Measurements from ENCODE around the gene ATP10B.

DNA sequence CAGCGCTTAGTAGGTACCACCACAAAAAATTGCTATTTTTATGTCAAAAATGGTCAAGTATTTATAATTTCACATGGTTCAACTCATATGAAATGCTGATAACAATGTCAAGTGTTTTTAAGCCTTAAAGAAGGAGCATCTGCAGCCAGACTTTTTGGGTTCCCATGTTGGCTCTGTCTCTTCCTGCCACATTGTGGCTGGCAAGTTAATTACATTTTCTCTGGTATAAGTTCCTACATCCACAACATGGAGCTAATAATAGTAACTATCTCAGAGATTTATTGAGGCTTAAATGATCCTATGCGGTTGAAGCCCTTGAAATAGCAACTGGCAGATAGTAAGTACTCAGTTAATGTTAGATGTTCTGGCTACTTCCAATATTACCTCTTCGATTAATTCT is 5.4 kb downstream of the ATP10B start:
- TF ChIP-seq, protein P1, sequence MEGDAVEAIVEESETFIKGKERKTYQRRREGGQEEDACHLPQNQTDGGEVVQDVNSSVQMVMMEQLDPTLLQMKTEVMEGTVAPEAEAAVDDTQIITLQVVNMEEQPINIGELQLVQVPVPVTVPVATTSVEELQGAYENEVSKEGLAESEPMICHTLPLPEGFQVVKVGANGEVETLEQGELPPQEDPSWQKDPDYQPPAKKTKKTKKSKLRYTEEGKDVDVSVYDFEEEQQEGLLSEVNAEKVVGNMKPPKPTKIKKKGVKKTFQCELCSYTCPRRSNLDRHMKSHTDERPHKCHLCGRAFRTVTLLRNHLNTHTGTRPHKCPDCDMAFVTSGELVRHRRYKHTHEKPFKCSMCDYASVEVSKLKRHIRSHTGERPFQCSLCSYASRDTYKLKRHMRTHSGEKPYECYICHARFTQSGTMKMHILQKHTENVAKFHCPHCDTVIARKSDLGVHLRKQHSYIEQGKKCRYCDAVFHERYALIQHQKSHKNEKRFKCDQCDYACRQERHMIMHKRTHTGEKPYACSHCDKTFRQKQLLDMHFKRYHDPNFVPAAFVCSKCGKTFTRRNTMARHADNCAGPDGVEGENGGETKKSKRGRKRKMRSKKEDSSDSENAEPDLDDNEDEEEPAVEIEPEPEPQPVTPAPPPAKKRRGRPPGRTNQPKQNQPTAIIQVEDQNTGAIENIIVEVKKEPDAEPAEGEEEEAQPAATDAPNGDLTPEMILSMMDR (IDR thresholded peaks at IDR 0.05): no peak
- TF ChIP-seq POLR2A (IDR thresholded peaks at IDR 0.05): no peak
